SW480 (cell line): ENCODE data around the gene ADGRL3.
"Not testable (repeated sequence)": the region's sequence is repeated elsewhere in the genome, so short reads cannot be mapped to it uniquely, and the experiment has no call there.

Experiments
- DNase-seq: peaks from one replicate; pipeline ENCODE4 v3.0.0-alpha.2; 2016; ENCODE audit warnings: low spot score

ADGRL3 gene

GRCh38 chr4:61820136-61820535 is 620.0 kb downstream of the ADGRL3 start:
- DNase-seq = no peak

- no peak for DNase-seq
Measured at GRCh38 chr4:61824454-61824853, 624.3 kb downstream of the ADGRL3 start.

GRCh38 chr4:61827907-61828391 is 627.8 kb downstream of the ADGRL3 start:
- no peak for DNase-seq

GRCh38 chr4:61828960-61829359 is 628.8 kb downstream of the ADGRL3 start:
- DNase-seq = no peak

GRCh38 chr4:61831987-61832386 is 631.9 kb downstream of the ADGRL3 start:
- DNase-seq = no peak

DNA sequence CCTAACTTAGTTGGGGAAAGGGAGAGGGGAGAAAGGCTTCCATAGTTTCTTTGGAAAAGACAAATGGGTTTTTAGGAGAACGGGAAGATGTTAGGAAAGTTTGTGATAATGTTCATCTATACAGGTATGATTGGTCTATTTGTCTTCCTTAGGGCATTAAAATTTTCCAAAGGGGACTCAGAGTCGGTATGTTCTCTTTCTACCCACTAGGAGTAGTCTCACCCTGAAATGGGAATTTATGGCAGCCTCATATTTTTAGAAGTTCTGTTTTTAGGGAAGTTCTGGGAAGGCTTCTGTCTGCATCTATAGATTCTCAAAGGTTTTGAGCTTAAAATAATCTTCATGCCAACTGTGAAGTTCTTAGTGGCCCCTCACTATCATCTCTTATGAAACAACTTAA is 637.3 kb downstream of the ADGRL3 start:
- no peak for DNase-seq

GRCh38 chr4:61838072-61838471 is 637.9 kb downstream of the ADGRL3 start:
- DNase-seq = no peak

- no peak for DNase-seq
Measured at GRCh38 chr4:61841714-61842113, 641.6 kb downstream of the ADGRL3 start.

DNA sequence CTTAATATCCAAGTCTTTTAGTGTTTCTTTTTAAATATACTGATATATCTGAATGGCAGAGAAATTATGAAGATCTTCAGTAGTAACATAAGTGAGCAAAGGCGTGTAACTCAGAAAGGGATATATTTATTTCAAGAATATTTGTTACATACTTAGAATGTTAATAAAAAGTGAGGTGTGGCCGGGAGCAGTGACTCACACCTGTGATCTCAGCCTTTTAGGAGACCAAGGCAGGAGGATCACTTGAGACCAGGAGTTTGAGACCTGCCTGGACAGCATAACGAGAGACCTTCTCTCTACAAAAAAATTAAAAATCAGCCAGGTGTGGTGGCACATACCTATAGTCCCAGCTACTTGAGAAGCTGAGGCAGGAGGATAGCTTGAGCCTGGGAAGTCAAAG is 651.0 kb downstream of the ADGRL3 start:
- DNase-seq = no peak

DNA sequence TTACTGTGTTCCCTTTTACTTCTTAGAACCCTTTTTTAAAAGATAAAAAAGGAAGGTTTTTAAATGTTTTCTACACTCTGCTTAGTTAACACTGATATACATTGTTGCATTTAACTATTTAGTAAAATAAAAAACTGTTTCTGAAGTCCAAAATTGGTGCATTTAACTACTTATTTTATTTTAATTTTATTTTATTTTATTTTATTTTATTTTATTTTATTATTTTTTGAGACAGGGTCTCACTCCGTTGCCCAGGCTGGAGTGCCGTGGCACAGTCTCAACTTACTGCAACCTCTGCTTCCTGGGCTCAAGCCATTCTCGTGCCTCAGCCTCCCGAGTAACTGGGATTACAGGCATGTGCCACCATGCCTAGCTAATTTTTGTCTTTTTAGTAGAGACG is 652.0 kb downstream of the ADGRL3 start:
- DNase-seq = not testable (repeated sequence)

DNA sequence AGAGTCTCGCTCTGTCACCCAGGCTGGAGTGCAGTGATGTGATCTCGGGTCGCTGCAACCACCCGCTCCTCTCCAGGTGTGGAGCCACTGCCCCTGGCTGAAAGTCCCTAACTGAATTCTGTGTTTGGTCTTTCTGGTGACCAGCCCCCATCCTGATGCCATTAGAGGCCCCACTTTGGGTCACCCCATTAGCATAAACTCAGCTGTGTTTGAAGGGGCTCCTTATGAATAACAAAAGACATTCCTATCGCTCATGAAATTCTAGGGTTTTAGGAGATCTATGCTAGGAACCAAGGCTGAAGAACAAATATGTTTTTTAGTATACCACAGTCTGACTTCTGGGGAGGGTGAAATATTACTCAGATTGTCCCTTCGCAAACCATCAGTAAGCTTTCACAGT is 652.9 kb downstream of the ADGRL3 start:
- no peak for DNase-seq

DNA sequence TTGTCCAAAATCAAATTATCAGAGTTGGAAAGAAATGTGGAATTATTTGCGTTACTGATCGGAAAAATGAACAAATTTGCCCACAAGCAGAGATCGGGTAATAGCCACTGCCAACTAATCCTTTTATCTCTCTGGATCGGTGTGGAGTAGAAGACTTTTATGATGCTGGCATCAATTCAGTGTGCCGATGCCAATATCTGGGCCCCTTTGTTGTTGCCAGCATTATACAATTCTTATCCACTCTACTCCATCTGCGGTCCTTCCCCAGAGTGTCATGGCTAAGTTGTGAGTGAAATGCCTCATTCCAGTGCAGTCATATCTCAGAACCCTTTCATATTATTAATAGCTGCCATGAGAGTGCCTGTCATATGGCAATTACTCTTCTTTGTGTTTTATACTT is 660.2 kb downstream of the ADGRL3 start:
- DNase-seq = no peak

DNA sequence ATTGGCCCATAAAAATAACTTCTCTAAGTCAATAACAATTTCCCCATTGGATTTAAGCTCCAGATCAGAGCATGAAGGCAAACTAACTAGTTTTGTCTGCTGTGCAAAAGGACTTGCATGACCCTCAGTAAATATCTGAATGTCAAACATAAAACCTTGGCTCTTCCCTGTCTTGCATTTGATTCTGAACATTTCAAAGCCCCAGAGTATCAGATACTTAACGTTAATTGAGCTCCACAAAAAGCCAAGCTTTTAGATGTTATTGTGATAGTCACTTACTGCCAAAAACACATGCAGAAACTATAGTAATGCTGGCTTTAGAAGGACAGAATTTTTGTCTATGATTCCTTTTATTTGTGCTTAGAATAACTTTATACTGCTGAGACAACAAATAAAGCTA is 664.2 kb downstream of the ADGRL3 start:
- DNase-seq = no peak

DNA sequence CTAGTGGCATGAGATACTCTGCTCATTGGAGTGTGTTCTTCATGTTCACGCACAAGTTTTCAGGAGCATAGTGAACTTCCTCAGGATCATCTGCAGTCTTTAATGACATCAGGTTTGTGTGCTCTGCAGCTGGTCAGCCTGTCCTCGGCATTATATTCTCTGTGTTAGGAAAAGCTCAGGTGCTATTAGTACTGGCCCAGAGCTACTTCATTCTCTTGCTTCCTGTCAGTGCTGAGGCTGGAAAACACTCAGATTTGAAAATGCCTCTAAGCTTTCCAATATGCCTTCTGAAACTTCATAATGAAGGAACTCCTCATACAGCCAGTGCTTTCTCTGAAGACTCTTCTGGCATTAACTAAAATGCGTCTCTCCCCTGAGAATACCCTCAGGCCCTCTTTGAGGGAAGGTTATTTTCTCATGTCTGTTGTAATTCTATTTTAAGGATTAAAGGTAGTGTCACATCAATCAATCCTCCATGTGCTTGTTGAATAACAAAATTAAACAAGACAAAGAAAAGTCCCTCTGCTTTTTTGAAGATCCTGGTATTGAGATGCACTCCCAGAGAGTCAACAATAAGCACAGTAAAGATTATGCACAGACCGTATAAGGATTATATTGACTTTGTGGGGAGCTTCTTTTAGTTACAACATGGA is 666.4 kb downstream of the ADGRL3 start:
- no peak for DNase-seq

GRCh38 chr4:61872983-61873382 is 672.9 kb downstream of the ADGRL3 start:
- DNase-seq = no peak

GRCh38 chr4:61877266-61877665 is 677.1 kb downstream of the ADGRL3 start:
- DNase-seq = no peak

DNA sequence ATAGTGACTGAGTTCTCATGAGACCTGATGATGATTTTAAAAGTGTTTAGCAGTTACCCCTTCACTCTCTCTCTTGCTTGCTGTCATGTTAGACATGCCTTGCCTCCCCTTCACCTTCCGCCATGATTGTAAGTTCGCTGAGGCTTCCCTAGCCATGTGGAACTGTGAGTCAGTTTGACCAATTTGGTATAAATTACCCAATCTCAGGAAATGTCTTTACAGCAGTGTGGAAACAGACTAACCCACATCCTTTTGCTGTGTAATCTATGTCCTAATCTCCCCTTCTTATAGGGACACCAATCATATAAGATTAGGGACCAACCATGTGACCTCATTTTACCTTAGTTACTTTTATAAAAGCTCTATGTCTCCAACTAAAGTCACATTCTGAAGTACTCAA is 677.8 kb downstream of the ADGRL3 start:
- DNase-seq = no peak

- no peak for DNase-seq
Measured at GRCh38 chr4:61882381-61882780, 682.3 kb downstream of the ADGRL3 start.

DNA sequence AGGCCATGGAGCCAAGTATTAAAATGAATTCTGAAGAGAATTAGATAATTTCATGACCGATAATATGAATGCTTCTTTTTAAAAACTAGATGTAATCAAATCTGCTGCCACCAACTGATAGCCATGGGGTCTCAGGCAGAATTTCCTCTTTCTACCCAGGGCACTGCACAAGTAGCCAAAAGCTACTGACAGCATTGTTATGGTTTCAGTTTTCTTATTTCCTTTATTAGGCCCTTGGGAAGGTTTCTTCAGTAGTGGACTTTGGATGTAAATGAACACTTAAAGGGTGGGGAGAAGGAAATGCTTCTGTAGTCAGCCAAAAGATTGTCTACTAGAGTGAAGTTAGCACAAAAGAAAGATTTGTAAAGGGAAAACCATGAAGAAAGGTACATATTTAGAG is 686.0 kb downstream of the ADGRL3 start:
- DNase-seq = no peak

GRCh38 chr4:61889117-61889516 is 689.0 kb downstream of the ADGRL3 start:
- DNase-seq = no peak

- DNase-seq = no peak
Measured at GRCh38 chr4:61890321-61890720, 690.2 kb downstream of the ADGRL3 start.

DNA sequence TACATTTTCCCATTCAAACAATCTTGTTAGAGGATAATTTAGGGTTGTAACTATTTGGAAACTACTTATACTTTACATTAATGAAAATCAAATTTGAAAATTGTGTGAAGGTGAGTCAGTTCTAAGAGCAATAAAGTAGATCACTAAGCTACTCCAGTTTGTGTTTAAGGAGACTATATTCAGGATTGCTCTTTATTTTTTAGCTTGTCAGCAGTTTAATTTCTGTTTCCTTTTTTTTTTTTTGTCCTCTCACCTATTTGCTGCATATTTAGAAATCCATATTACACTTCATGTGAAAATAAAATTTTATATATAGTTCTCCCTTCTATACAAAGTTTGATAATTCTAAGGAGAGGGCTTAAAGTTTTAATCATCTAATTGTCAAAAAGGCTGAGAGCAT is 691.8 kb downstream of the ADGRL3 start:
- DNase-seq = no peak

- DNase-seq = no peak
Measured at GRCh38 chr4:61896634-61897033, 696.5 kb downstream of the ADGRL3 start.

DNA sequence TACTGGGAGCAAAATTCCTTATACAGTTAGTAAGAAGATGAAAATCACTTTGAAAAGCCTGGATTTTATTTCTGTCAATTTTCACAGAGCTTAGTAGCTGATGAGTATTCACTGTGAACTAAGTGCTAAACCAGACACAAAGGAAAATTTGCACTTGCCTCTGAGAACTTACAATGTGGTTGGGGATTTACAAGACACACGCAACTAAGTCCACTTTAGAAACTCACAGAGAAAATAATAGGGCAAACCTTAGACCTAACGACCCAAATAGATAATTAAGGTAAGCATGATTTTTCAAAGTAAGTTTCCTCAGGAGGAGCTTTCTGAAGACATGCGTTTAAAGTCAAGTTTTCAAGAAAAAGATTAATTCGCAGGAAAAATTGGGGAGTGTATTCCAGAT is 708.9 kb downstream of the ADGRL3 start:
- DNase-seq = no peak
